ENCODE results near the gene SSR3. TPM values are rescaled to one million over a fixed set of nuclear protein-coding genes. Genes with fewer than 3 reads are reported as not detected.
"Not testable (repeated sequence)": the region's sequence is repeated elsewhere in the genome, so short reads cannot be mapped to it uniquely, and the experiment has no call there.

Gene SSR3
- polyA plus RNA-seq, 6 donors from 2014 or later = 63.8 to 99.0 (median 89.3) TPM

GRCh38 chr3:156586905-156587759 is 32.2 kb upstream of the SSR3 start:
- Mint-ChIP-seq H3K9me3 (peaks cover 0 to 11% (median 5%) of the 10 kb centered on the region in 7 donors), H3K27ac (peak overlapping the region in 1 of 6 donors; percentile 3), H3K4me1 (peaks cover 0 to 5% (median 0%) of the 10 kb centered on the region in 3 donors), H3K4me3 (no peak overlapping the region), H3K36me3 (no peaks in the 10 kb centered on the region), H3K27me3 (no peaks in the 10 kb centered on the region)
- ATAC-seq (ENCODE audit: low read depth in 2 of 2) (no peak), DNase-seq (no peak)

GRCh38 chr3:156583469-156583868 is 28.6 kb upstream of the SSR3 start:
- no peak overlapping the region for H3K4me3 Mint-ChIP-seq
- DNase-seq (no peak), ATAC-seq (ENCODE audit: low read depth in 2 of 2) (no peak)
- H3K27me3 Mint-ChIP-seq = peaks cover 0 to 9% (median 0%) of the 10 kb centered on the region in 3 donors
- H3K4me1 Mint-ChIP-seq = peaks cover 0 to 5% (median 0%) of the 10 kb centered on the region in 3 donors
- H3K9me3 Mint-ChIP-seq = peaks cover 0 to 3% (median 0%) of the 10 kb centered on the region in 7 donors
- no peak overlapping the region for H3K27ac Mint-ChIP-seq
- no peaks in the 10 kb centered on the region for H3K36me3 Mint-ChIP-seq

GRCh38 chr3:156582532-156583183 is 27.7 kb upstream of the SSR3 start:
- Mint-ChIP-seq H3K9me3 (peaks cover 0 to 3% (median 0%) of the 10 kb centered on the region in 7 donors), H3K27me3 (peaks cover 0 to 9% (median 0%) of the 10 kb centered on the region in 3 donors), H3K4me3 (peak overlapping the region in 1 of 8 donors; percentile 73), H3K4me1 (peaks cover 0 to 5% (median 0%) of the 10 kb centered on the region in 3 donors), H3K27ac (no peak overlapping the region), H3K36me3 (no peaks in the 10 kb centered on the region)
- no peak for ATAC-seq (ENCODE audit: low read depth in 2 of 2)
- DNase-seq = no peak

- no peak overlapping the region for H3K4me3 Mint-ChIP-seq
- H3K9me3 Mint-ChIP-seq = peaks cover 0 to 3% (median 0%) of the 10 kb centered on the region in 7 donors
- no peak overlapping the region for H3K27ac Mint-ChIP-seq
- peaks cover 0 to 5% (median 0%) of the 10 kb centered on the region in 3 donors for H3K4me1 Mint-ChIP-seq
- no peak for ATAC-seq (ENCODE audit: low read depth in 2 of 2)
- DNase-seq = no peak
- no peaks in the 10 kb centered on the region for H3K36me3 Mint-ChIP-seq
- H3K27me3 Mint-ChIP-seq = peaks cover 0 to 9% (median 0%) of the 10 kb centered on the region in 3 donors
These were observed 27.0 kb upstream of the SSR3 start for GRCh38 chr3:156581954-156582353.

GRCh38 chr3:156581033-156581432 is 26.1 kb upstream of the SSR3 start:
- Mint-ChIP-seq H3K4me1 (peaks cover 0 to 10% (median 0%) of the 10 kb centered on the region in 3 donors), H3K27ac (no peak overlapping the region), H3K4me3 (no peak overlapping the region), H3K27me3 (peaks cover 8 to 9% (median 8%) of the 10 kb centered on the region in 3 donors), H3K9me3 (peaks cover 0 to 3% (median 0%) of the 10 kb centered on the region in 7 donors), H3K36me3 (no peaks in the 10 kb centered on the region)
- ATAC-seq (ENCODE audit: low read depth in 2 of 2) (no peak), DNase-seq (no peak)

GRCh38 chr3:156579427-156579851 is 24.5 kb upstream of the SSR3 start:
- peaks cover 0 to 3% (median 0%) of the 10 kb centered on the region in 7 donors for H3K9me3 Mint-ChIP-seq
- no peaks in the 10 kb centered on the region for H3K36me3 Mint-ChIP-seq
- H3K4me1 Mint-ChIP-seq = peaks cover 0 to 10% (median 0%) of the 10 kb centered on the region in 3 donors
- H3K27ac Mint-ChIP-seq = peak overlapping the region in 1 of 6 donors; percentile 33
- ATAC-seq (ENCODE audit: low read depth in 2 of 2) (no peak), DNase-seq (no peak)
- peaks cover 8 to 10% (median 9%) of the 10 kb centered on the region in 3 donors for H3K27me3 Mint-ChIP-seq
- no peak overlapping the region for H3K4me3 Mint-ChIP-seq

- no peaks in the 10 kb centered on the region for H3K36me3 Mint-ChIP-seq
- H3K4me3 Mint-ChIP-seq = no peak overlapping the region
- no peak overlapping the region for H3K27ac Mint-ChIP-seq
- H3K9me3 Mint-ChIP-seq = peaks cover 0 to 3% (median 0%) of the 10 kb centered on the region in 7 donors
- ATAC-seq (ENCODE audit: low read depth in 2 of 2) (no peak), DNase-seq (no peak)
- H3K27me3 Mint-ChIP-seq = peaks cover 8 to 10% (median 9%) of the 10 kb centered on the region in 3 donors
- H3K4me1 Mint-ChIP-seq = peaks cover 0 to 5% (median 0%) of the 10 kb centered on the region in 3 donors
These were observed 22.8 kb upstream of the SSR3 start for GRCh38 chr3:156577736-156578135.

- ATAC-seq (ENCODE audit: low read depth in 2 of 2) = no peak
- peaks cover 0 to 2% (median 0%) of the 10 kb centered on the region in 7 donors for H3K9me3 Mint-ChIP-seq
- H3K4me3 Mint-ChIP-seq = no peak overlapping the region
- H3K27me3 Mint-ChIP-seq = peaks cover 7 to 16% (median 8%) of the 10 kb centered on the region in 3 donors
- DNase-seq = no peak
- H3K36me3 Mint-ChIP-seq = no peaks in the 10 kb centered on the region
- peaks cover 0 to 5% (median 0%) of the 10 kb centered on the region in 3 donors for H3K4me1 Mint-ChIP-seq
- no peak overlapping the region for H3K27ac Mint-ChIP-seq
These were observed 21.9 kb upstream of the SSR3 start for GRCh38 chr3:156576651-156577348.

GRCh38 chr3:156576051-156576450 is 21.1 kb upstream of the SSR3 start:
- no peak for ATAC-seq (ENCODE audit: low read depth in 2 of 2)

GRCh38 chr3:156575641-156576040 is 20.7 kb upstream of the SSR3 start:
- peaks cover 0 to 1% (median 0%) of the 10 kb centered on the region in 7 donors for H3K9me3 Mint-ChIP-seq
- ATAC-seq (ENCODE audit: low read depth in 2 of 2) (no peak), DNase-seq (no peak)
- peaks cover 0 to 5% (median 0%) of the 10 kb centered on the region in 3 donors for H3K4me1 Mint-ChIP-seq
- no peaks in the 10 kb centered on the region for H3K36me3 Mint-ChIP-seq
- no peak overlapping the region for H3K27ac Mint-ChIP-seq
- peaks cover 0 to 16% (median 8%) of the 10 kb centered on the region in 3 donors for H3K27me3 Mint-ChIP-seq
- no peak overlapping the region for H3K4me3 Mint-ChIP-seq

More at GRCh38 chr3:156576051-156576450, 21.1 kb upstream of the SSR3 start:
- Mint-ChIP-seq H3K27ac (no peak overlapping the region), H3K4me1 (peaks cover 0 to 5% (median 0%) of the 10 kb centered on the region in 3 donors), H3K9me3 (peaks cover 0 to 1% (median 0%) of the 10 kb centered on the region in 7 donors), H3K36me3 (no peaks in the 10 kb centered on the region), H3K4me3 (no peak overlapping the region), H3K27me3 (peaks cover 0 to 16% (median 8%) of the 10 kb centered on the region in 3 donors)
- DNase-seq = no peak

GRCh38 chr3:156569881-156570280 is 15.0 kb upstream of the SSR3 start:
- not testable (repeated sequence) for DNase-seq; H3K4me1 Mint-ChIP-seq; H3K36me3 Mint-ChIP-seq; H3K9me3 Mint-ChIP-seq; ATAC-seq (ENCODE audit: low read depth in 2 of 2); H3K4me3 Mint-ChIP-seq
- peak overlapping the region in 1 of 6 donors; percentile 72 for H3K27ac Mint-ChIP-seq
- H3K27me3 Mint-ChIP-seq = peaks cover 0 to 11% (median 10%) of the 10 kb centered on the region in 3 donors

GRCh38 chr3:156569016-156569415 is 14.1 kb upstream of the SSR3 start:
- not testable (repeated sequence) for ATAC-seq (ENCODE audit: low read depth in 2 of 2); H3K4me1 Mint-ChIP-seq; H3K36me3 Mint-ChIP-seq; H3K4me3 Mint-ChIP-seq; H3K27ac Mint-ChIP-seq; DNase-seq; H3K9me3 Mint-ChIP-seq
- peaks cover 0 to 11% (median 10%) of the 10 kb centered on the region in 3 donors for H3K27me3 Mint-ChIP-seq
